Measurements from ENCODE around the gene HACD2. TPM values are rescaled to one million over a fixed set of nuclear protein-coding genes. Genes with fewer than 3 reads are reported as not detected.

The HACD2 gene
- total and polyA plus RNA-seq, 12 donors = 6.8 to 14.1 (median 10.6) TPM

DNA sequence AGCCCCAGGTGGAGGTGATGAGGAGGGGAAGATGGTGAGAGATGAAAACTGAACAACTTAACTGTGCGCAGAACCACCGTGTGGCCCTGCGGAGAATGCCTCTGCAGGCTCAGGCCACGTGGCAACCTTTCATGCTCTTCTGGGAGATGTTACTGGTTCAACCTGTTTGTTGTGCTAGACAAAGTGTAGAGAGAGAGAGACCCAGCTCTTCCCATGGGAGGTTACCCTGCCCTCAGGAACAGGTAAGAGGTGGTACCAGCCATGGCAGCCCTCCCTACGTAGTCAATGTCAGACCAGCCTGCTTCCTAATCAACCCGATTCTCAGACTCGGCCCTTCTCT lies 37.0 kb upstream of the HACD2 start:
- TF ChIP-seq CTCF (IDR thresholded peaks at IDR 0.05) = no peak
- ATAC-seq = no peak
- Histone ChIP-seq H3K4me3 (no peak overlapping the region), H3K27ac (no peak overlapping the region), H3K27me3 (no peaks in the 10 kb centered on the region), H3K4me1 (peaks cover 0 to 35% (median 22%) of the 10 kb centered on the region in 9 donors), H3K9me3 (no peaks in the 10 kb centered on the region), H3K36me3 (peaks cover 0 to 15% (median 0%) of the 10 kb centered on the region in 9 donors)
- intact Hi-C loops (cut with DNase I) = no loop called here
- DNase-seq = no peak
- 93 to 97% methylated on average over 7 of the region's 7 CpGs for WGBS, 2 donors

- ATAC-seq (no peak), DNase-seq (no peak)
- H3K27ac ChIP-seq = no peak overlapping the region
- no peak overlapping the region for H3K4me3 ChIP-seq
- WGBS, 2 donors = 83 to 85% methylated on average over 7 of the region's 7 CpGs
- no peak for TF ChIP-seq CTCF (IDR thresholded peaks at IDR 0.05)
- no peaks in the 10 kb centered on the region for H3K27me3 ChIP-seq
- peaks cover 0 to 35% (median 22%) of the 10 kb centered on the region in 9 donors for H3K4me1 ChIP-seq
- peaks cover 0 to 20% (median 0%) of the 10 kb centered on the region in 9 donors for H3K36me3 ChIP-seq
- intact Hi-C loops (cut with DNase I) = no loop called here
- H3K9me3 ChIP-seq = no peaks in the 10 kb centered on the region
Observed at GRCh38 chr3:123621186-123621849, 36.5 kb upstream of the HACD2 start.

DNA sequence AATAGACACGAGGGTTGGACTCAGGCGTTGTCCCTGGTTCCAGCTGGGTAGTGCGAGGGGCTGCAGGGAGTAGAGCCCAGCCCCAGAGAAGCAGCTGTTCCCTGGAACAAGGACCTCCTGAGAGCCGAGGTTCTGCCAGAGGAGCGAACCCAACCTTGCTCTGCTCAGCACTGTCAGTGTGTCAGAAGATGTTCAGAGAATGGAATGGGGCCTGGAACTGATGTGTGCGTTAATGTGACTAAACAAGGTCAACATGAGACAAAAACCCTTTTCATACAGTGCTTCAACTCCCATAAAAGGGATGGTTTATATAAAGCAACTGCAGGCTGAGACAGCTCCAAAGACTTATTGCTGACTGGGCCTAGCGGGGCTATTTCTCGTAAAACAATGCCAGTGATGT lies 35.5 kb upstream of the HACD2 start:
- TF ChIP-seq CTCF (IDR thresholded peaks at IDR 0.05) = no peak
- Histone ChIP-seq H3K4me3 (no peak overlapping the region), H3K27ac (peak overlapping the region in 2 of 10 donors; percentile 16 to 41), H3K36me3 (peaks cover 0 to 19% (median 0%) of the 10 kb centered on the region in 9 donors), H3K27me3 (no peaks in the 10 kb centered on the region), H3K4me1 (peaks cover 0 to 35% (median 22%) of the 10 kb centered on the region in 9 donors), H3K9me3 (no peaks in the 10 kb centered on the region)
- peak in 1 of 8 donors; percentile 22 for ATAC-seq
- WGBS, 2 donors = 70 to 79% methylated on average over 8 of the region's 8 CpGs
- intact Hi-C loops (cut with DNase I) = no loop called here
- no peak for DNase-seq

DNA sequence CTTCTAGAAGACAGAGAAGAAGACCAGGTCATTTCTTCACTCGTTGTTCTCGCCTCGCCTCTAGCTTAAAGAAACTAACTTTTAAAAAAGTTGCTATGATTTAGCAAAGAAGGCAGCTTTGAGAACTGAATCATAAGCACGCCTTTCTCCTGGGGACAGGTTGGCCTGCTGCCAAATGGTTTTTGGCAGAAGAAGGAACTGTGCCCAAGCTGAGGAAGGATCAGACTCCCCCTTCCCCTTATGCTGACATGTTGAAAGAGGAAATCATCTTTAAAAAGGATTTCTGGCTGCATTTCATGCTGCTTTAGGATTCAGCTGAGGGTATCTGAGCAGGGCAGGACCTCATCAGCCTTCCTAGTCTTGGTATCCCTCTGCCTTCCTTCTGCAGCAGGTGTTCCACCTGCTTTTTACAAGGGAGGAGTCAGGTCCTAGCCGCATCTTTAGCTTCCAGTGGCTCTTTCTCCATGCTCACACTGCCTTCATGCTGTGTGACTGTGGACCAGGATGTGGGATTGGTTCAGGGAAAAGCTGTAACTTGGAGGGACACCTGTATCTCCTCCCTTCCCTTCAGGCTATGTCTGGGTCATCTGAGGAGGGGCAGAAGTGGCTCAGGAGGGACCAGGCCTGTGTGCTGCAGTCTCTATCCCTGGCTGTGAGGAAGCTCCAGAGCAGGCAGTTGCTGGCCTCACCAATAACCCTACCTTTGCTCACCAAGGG lies 34.1 kb upstream of the HACD2 start:
- Histone ChIP-seq H3K4me3 (peak overlapping the region in 1 of 10 donors; percentile 15), H3K36me3 (peaks cover 0 to 21% (median 0%) of the 10 kb centered on the region in 9 donors), H3K27ac (peak overlapping the region in 3 of 10 donors; percentile 20 to 32 (median 31)), H3K4me1 (peaks cover 0 to 35% (median 22%) of the 10 kb centered on the region in 9 donors), H3K27me3 (no peaks in the 10 kb centered on the region), H3K9me3 (no peaks in the 10 kb centered on the region)
- intact Hi-C loops (cut with DNase I) = no loop called here
- ATAC-seq (peak in 7 of 8 donors; percentile 72 to 80 (median 79)), DNase-seq (peak; percentile 67 to 73)
- 46% methylated on average over 5 of the region's 5 CpGs for WGBS, 2 donors
- no peak for TF ChIP-seq CTCF (IDR thresholded peaks at IDR 0.05)
